ENCODE results near the gene IKBKG.
"Not testable (repeated sequence)": the region's sequence is repeated elsewhere in the genome, so short reads cannot be mapped to it uniquely, and the experiment has no call there.

Gene IKBKG

DNA sequence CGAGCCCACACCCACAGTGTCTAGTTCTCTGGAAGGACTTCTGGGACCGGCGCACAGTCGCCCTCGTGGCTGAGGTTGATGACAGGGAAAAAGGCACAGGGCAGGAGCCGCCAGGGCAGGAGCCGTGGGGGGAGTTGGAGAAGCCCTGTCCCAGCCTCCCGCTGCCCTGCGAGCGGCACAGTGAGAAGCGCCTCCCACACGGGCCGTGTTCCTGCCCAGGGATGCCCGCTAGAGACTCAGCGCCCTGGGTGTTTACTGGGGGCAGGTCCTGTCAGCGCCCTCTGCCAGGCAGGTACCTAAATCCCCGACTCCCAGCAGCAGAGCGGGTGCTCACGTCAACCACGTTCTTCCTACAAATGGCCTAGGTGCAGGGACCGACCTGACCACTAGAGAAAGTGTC, 11.5 kb downstream of the IKBKG start:
- intact Hi-C loops (cut with DNase I; ENCODE audit: low total_unique reads); H3K27me3 ChIP-seq; DNase-seq; H3K4me3 ChIP-seq; H3K9me3 ChIP-seq; H3K27ac ChIP-seq; H3K4me1 ChIP-seq: not testable (repeated sequence)
- peaks cover 0 to 16% (median 0%) of the 10 kb centered on the region in 3 donors for H3K36me3 ChIP-seq

DNA sequence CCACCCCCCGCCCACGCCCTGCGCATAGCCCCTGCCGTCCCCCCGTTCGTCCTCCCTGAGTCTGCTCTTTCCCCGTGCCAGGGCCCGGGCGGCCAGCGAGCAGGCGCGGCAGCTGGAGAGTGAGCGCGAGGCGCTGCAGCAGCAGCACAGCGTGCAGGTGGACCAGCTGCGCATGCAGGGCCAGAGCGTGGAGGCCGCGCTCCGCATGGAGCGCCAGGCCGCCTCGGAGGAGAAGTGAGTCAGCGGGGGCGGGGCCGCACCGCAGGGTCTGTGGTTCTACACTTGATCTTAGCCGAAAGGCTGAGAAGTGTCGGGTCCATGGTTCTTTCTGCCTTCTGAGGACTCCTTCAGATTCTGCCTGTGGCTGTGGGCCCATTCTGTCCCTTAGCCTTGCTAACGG, 12.9 kb downstream of the IKBKG start:
- H3K4me3 ChIP-seq; H3K27ac ChIP-seq; intact Hi-C loops (cut with DNase I; ENCODE audit: low total_unique reads); H3K4me1 ChIP-seq; H3K36me3 ChIP-seq; H3K27me3 ChIP-seq; H3K9me3 ChIP-seq; DNase-seq: not testable (repeated sequence)

DNA sequence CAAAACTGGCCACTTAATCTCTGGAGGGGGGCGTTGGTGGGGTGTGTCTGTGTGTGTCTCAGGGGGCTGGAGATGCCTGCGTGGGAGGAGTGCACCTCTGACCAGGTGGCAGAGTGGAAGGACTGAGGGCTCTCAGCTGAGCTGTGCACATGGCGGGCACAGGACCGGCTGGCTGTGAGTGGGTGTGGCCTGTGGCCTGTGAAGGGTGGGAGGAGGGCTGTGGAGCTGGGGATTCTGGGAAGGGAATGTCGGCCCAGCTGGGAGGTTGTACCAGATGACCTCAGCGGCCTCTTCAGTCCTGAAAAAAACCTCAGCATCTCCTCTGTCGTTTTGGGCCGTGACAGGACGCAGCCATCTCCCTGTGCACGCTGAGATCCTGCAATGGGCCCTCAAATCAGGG, 14.9 kb downstream of the IKBKG start:
- H3K27ac ChIP-seq; H3K4me3 ChIP-seq; H3K36me3 ChIP-seq; H3K4me1 ChIP-seq; intact Hi-C loops (cut with DNase I; ENCODE audit: low total_unique reads); H3K27me3 ChIP-seq; DNase-seq; H3K9me3 ChIP-seq: not testable (repeated sequence)

DNA sequence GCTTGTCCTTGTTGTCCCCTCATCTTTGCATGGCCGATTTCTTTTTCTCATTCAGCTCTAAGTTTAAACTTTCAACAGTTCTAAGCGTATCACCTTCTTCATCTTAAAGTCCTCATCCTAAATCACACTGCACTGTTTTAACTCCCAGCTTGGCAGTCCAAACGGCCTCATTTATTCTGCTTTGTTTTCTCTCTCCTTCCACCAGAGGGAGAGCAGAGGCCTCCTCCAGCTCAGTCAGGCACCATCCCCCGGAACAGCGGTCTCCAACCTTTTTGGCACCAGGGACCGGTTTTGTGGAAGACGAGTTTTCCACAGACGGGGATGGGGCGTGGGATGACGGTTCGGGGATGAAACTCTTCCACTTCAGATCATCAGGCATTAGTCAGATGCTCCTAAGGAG, 22.9 kb downstream of the IKBKG start:
- H3K9me3 ChIP-seq; H3K36me3 ChIP-seq; H3K4me1 ChIP-seq; H3K4me3 ChIP-seq; DNase-seq; H3K27me3 ChIP-seq; H3K27ac ChIP-seq; intact Hi-C loops (cut with DNase I; ENCODE audit: low total_unique reads): not testable (repeated sequence)

DNA sequence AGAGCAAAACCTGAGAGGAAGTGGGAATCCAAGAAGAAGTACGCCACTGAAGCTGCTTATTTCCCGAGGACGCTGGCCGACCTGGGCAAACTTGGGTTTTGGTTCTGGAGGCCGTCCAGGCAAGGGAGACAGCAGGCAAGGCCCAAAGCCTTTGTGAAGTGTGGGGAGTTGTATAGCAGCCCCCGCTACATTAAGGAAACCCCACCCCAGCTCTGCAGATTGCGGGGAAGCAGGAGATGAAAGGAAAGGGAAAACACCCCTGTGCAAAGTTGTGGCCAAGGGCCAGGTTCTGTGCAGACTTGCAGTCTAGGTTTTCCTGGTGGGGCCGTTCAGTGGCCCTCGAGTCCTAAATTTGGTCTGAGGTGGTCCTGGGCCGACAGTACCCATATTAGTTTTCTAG, 25.6 kb downstream of the IKBKG start:
- H3K36me3 ChIP-seq; H3K27me3 ChIP-seq; H3K9me3 ChIP-seq; H3K4me3 ChIP-seq; H3K27ac ChIP-seq; intact Hi-C loops (cut with DNase I; ENCODE audit: low total_unique reads); DNase-seq; H3K4me1 ChIP-seq: not testable (repeated sequence)

DNA sequence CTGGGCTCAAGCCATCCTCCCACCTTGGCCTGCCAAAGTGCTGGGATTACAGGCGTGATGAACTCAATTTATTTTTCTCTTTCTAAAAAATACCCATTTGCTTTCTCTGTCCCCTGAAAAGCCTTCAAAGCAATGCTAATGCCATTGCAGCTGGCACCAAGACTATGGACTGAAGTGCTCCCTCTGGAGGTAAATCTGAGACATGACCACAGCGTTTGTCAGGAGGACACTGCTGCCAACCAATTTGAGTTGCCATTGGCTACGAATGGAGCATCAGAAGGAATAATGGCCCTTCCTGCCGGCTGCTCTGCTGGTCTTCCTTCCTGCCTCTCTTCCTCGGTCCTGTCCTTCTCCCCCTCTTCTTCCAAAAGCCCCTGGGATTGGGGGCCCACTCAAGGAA, 27.7 kb downstream of the IKBKG start:
- H3K9me3 ChIP-seq; H3K27ac ChIP-seq; H3K4me1 ChIP-seq; H3K36me3 ChIP-seq; intact Hi-C loops (cut with DNase I; ENCODE audit: low total_unique reads); DNase-seq; H3K27me3 ChIP-seq; H3K4me3 ChIP-seq: not testable (repeated sequence)

DNA sequence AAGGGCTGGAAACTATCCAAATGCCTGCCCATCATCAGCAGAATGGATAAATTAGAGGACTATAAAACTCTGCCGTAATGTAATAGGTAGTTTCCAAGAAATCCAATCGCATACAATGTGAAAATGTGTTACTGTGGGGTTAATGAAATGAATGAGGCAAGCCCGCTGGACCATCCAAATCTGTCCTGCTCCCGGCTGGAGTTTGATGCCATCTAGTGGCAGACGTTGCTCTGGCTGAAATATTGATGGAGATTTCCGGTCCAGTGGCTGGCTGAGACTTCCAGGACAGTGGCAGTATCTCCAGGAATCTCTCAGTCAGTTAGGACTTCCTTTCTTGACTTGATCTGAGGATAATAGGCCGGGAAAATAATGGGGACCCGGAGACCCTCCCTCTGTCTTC, 35.6 kb downstream of the IKBKG start:
- H3K4me1 ChIP-seq; H3K36me3 ChIP-seq; H3K27me3 ChIP-seq; H3K9me3 ChIP-seq; H3K4me3 ChIP-seq; intact Hi-C loops (cut with DNase I; ENCODE audit: low total_unique reads); DNase-seq; H3K27ac ChIP-seq: not testable (repeated sequence)

DNA sequence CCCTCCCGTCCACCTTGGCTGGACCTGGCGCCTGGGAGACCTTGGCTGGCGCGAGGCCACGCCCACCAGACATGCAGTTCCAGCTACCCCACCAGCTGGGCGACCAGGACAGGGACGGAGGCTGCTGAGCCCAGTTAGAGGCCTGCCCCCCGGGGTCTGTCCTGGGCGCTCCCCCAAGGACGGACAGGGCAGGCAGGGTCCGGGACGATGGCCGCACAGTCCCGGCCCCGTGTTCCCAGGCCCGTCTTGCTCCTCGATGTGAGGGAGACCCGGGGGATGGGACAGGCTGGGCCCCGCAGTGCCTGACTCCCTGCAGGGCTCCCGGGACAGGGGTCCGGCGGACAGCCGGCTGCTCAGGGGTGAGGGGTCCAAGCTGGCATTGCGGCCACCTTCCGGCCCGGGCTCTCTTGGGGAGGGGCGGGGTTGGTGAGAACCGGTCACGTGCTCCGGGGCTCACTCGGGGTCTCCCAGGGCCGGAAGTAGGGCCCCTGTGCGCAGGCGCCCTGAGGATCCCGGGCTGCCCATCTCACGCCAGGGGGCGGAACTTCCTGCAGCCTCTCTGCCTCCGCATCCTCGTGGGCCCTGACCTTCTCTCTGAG, 37.3 kb downstream of the IKBKG start, which contains the start of gene CTAG1A:
CTAG1A (plus strand) TSS at position 549 of the 599 bp plus-strand sequence. CDS start 74 bp downstream, outside the sequence.
- H3K27me3 ChIP-seq; H3K9me3 ChIP-seq; intact Hi-C loops (cut with DNase I; ENCODE audit: low total_unique reads); H3K27ac ChIP-seq; DNase-seq; H3K4me1 ChIP-seq; H3K36me3 ChIP-seq; H3K4me3 ChIP-seq: not testable (repeated sequence)

DNA sequence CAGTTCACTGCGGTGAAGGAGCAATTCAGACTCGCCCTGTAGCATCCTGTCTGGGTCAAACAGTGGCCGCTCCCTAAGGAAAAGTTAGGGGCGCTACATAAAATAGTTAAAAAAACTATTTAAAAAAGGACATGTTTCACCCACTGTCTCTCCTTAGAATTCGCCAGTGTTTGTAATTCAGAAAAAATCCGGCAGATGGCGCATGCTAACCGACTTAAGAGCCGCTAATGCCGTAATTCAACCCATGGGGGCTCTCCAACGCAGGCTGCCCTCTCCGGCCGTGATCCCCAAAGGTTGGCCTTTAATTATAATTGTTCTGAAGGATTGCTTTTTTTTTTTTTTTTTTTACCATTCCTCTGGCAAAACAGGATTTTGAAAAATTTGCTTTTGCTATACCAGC, 43.0 kb downstream of the IKBKG start:
- H3K4me3 ChIP-seq; H3K9me3 ChIP-seq; H3K36me3 ChIP-seq; H3K27ac ChIP-seq; intact Hi-C loops (cut with DNase I; ENCODE audit: low total_unique reads); H3K27me3 ChIP-seq; H3K4me1 ChIP-seq; DNase-seq: not testable (repeated sequence)

DNA sequence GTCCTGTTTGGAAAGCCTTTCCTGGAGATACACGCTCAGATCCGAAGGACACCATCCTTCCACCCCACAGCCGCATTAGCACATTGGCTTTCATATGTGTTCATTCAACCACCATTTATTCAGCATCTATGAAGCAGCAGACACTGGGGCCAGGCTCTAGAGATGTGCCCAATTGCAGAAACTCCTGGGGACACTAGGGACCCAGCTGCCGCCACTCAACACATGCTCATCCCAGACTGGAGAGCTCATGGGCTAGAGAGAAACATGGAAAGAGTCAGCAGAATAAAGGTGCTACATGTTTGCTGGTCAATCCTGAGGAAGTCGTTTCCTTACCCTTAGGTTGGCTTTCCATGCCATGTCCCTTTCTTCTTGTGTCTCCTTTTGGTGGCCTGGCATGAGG, 45.1 kb downstream of the IKBKG start:
- TF ChIP-seq, protein P1, sequence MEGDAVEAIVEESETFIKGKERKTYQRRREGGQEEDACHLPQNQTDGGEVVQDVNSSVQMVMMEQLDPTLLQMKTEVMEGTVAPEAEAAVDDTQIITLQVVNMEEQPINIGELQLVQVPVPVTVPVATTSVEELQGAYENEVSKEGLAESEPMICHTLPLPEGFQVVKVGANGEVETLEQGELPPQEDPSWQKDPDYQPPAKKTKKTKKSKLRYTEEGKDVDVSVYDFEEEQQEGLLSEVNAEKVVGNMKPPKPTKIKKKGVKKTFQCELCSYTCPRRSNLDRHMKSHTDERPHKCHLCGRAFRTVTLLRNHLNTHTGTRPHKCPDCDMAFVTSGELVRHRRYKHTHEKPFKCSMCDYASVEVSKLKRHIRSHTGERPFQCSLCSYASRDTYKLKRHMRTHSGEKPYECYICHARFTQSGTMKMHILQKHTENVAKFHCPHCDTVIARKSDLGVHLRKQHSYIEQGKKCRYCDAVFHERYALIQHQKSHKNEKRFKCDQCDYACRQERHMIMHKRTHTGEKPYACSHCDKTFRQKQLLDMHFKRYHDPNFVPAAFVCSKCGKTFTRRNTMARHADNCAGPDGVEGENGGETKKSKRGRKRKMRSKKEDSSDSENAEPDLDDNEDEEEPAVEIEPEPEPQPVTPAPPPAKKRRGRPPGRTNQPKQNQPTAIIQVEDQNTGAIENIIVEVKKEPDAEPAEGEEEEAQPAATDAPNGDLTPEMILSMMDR (IDR thresholded peaks at IDR 0.05), result no peak
- intact Hi-C loops (cut with DNase I; ENCODE audit: low total_unique reads), result no loop called here
- no peaks in the 10 kb centered on the region for H3K27me3 ChIP-seq

More for the DNA sequence above, 45.1 kb downstream of the IKBKG start:
- DNase-seq, result no peak
- H3K9me3 ChIP-seq, result no peaks in the 10 kb centered on the region
- no peaks in the 10 kb centered on the region for H3K4me1 ChIP-seq
- no peak overlapping the region for H3K4me3 ChIP-seq
- no peaks in the 10 kb centered on the region for H3K36me3 ChIP-seq
- no peak overlapping the region for H3K27ac ChIP-seq

Data from tibial artery (tissue), 4 donors.